Activated gamma-delta T cell treated with anti-CD3 and anti-CD28 coated beads, Interleukin-2, amount 50 U/mL, for 16 hours (primary cell): ENCODE measurements around the gene QKI.

Experiments used
- DNase-seq: peaks from one replicate; pipeline ENCODE4 v3.0.0-alpha.2; 2020; ENCODE audit warnings: low read depth

Gene QKI

GRCh38 chr6:163489584-163489983 lies 75.1 kb downstream of the QKI start:
- DNase-seq: no peak

DNA sequence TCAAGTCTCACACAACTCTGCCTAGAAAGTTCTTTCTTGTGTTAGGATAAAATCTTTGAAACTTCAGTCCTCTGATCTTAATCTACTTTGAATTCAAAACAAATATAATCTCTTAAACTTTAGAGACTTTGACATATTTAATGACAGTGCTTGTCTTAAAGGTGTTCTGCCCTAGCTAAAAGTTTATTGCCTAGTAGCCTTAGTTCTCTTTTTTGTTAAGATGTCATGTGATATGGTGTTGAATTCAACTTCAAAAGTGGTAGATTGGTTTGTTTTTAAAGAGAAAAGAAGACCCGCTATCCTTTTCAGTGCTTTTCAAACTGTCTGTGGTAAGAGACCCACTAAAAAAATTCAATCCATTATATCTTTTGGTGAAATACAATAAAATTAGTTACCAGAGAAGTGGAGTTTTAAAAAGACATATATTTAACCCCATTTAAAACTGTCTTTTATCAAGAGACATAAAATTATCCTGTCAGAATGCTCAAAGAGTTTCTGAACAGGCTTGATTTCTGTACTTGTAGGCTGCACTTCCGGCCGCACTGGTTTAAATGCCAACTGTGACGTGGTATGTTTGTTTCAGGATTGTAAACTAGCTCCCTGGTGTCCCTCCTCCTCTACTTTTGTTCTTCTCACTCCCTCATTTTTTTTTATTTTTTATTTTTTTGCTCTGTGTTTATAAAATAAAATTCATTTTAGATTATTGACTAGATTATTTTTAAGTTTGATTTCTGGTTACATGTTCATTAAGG lies 76.5 kb downstream of the QKI start:
- DNase-seq: no peak

DNA sequence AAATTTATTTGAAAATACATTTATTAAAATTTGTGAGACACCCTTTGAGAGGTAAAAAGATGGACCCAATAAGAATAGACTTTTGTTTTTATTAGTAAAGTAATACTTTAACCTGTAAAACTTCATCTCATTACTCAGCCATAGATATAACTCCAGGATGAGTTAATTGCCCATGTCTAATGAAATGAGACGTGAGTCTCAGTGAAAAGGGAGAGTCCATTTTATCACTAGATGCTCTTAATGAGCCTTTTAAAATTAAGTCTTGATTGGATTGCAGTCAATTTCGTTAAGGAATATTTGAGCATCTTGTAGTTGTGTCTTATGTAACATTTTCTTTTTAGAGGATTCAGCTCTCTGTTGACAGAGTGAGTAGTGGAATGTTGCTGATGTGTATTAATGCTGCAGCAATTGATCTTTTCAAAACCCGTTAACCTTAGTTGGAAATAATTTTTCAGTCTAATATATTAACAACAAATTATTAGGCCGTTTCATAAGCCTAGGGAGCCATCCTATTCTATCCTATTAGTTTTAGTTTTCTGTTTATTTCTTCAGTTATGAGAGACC lies 77.3 kb downstream of the QKI start:
- DNase-seq: no peak

DNA sequence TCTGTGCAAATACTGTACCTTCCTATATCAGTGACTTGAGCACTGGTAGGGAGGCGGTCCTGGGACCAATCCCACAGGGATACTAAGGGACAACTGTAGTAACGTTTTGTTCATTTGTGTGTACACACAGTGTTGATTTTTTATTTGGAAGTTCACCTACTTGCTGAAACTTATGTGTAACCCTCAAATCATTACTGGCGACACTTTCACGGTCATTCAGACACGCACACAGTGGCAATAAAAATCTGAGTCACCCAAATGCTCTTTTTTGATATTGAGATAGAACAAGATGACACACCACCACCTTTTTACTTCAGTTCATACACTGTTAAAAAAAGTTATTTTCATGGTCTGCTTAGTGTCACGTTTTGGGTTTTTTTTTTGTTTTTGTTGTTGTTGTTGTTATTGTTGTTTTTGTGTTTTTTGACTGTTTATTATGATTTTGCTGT lies 79.8 kb downstream of the QKI start:
- no peak for DNase-seq

DNA sequence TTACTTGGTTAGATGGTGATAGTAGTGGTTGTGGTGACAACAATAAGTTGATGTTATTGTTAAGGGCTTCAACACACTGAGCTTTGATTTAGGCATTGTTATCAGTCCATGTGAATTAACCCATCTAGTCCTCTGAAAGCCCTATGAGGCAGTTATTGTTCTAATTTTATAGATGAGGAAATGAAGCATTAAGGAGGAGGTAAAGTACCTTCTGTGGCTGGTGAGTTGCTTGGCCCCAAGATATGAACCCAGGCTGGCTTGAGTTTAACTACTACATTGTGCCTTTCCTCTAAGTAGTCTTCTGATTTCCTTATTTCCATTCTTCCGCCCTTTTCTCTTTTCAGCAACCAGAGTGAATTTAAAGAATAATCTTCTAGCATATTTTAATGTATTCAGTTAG lies 81.7 kb downstream of the QKI start:
- no peak for DNase-seq

DNA sequence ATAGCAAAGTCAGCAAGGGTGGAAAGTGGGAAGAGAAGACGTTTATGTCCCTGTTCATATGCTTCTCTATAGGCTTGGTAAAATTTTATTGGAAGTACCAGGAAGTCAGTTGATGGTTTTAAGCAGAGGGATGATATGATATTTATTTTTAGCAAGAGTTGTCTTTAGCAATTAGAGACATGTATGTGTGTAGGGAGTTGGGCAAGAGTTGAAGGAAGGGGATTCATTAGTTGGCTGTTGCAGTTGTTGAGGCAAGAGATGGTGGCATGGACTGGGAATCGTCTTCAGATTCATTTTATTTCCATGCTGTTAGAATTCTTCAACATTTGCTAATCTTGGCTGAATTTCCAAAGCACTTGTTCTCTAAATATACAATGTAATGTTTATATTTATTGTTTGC lies 85.6 kb downstream of the QKI start:
- DNase-seq: no peak

DNA sequence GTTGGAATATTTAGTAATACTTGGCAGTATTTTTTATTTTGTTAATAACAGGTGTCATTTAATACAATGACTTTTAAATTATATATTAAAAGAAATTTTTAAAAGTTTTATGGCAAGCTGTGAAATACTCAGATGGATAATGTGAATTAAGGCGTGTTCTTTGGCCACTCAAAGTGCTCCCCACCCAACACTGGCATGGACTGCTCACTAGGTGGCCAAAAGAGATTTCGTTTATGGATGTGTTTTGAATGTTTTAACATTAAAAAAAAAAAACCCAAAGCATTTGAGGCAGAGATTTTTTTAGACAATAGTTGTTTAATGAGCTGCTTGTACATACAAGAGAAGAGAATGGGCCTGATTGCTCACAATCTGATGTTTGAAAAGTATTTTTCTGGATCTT lies 86.5 kb downstream of the QKI start:
- no peak for DNase-seq

GRCh38 chr6:163501439-163501838 lies 86.9 kb downstream of the QKI start:
- DNase-seq: no peak

DNA sequence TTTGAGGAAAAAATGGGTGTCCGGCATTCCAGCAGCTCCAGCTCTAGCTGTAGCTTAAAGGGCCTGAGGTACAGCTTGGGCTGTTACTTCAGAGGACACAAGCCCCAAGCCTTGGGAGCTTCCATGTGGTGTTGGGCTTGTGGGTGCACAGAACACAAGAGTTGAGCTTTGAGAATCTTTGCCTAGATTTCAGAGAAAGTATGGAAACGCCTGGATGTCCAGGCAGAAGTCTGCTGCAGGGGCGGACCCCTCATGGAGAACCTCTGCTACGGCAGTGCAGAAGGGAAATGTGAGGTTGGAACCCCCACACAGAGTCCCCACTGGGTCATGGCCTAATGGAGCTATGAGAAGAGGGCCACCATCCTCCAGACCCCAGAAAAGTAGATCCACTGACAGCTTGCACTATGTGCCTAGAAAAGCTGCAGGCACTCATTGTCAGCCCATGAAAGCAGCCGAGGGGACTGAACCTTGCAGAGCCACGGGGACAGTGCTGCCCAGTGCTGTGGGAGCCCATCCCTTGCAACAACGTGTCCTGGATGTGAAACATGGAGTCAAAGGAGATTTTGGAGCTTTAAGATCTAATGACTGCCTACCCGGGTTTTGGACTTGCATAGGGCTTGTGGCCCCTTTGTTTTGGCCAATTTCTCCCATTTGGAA lies 90.6 kb downstream of the QKI start:
- DNase-seq: no peak

GRCh38 chr6:163507965-163508364 lies 93.4 kb downstream of the QKI start:
- DNase-seq: no peak

DNA sequence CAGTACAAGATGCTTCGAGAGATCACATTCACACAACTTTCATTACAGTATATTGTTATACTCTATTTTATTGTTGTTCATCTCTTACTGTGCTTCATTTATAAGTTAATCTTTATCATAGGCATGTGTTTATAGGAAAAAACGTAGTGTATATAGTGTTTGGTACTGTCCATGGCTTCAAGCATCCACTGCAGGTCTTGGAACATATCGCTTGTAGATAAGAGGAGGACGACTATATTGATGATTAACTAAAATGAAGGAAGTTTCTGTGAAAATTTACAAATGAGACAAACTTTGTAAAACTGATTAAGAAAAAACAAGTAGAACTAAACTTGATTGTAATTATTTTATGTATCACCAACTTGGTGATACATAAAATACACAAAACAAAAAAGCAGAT lies 98.5 kb downstream of the QKI start:
- DNase-seq: no peak

- DNase-seq: no peak
Measured at GRCh38 chr6:163513570-163514166, 99.2 kb downstream of the QKI start.

DNA sequence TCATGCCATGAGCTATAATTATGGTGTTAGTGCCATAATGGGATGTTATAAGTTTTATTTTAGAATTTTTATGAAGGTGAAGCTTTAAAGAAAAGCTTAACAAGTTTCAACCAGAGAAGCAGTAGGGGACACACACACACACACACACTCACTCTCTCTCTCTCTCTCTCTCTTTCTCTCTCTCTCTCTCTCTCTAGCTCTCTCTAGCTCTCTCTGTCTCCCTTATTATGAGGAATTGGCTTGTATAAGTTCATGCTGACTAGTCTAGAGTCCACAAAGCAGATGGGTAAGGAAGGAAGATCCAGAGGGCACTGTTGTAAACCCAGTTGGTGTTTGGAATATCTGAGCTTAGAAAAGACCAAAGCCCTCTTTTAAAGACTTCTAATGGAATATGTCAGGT lies 102.4 kb downstream of the QKI start:
- DNase-seq: no peak

- no peak for DNase-seq
Measured at GRCh38 chr6:163520956-163521355, 106.4 kb downstream of the QKI start.

DNA sequence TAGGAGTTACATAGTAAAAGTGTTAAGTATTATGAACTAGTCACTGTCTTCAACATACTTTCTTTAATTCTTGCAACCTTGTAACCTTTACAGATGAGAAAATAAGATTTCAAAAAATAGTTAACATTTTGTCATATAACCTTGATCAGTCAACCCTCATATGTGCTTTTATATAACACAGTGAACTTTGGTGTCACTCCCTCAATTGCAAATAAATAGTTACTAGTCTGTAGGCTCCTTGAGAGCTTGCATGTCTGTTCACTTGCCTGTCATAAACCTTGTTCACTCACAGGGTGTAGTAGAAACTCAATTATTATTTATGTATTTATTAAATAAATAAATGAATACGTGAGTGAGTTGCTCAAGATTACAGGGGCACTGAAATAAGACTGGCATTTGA lies 107.5 kb downstream of the QKI start:
- DNase-seq: no peak

GRCh38 chr6:163525926-163526325 lies 111.4 kb downstream of the QKI start:
- DNase-seq: no peak

- no peak for DNase-seq
Measured at GRCh38 chr6:163526346-163526745, 111.8 kb downstream of the QKI start.

- no peak for DNase-seq
Measured at GRCh38 chr6:163527291-163527690, 112.8 kb downstream of the QKI start.

DNA sequence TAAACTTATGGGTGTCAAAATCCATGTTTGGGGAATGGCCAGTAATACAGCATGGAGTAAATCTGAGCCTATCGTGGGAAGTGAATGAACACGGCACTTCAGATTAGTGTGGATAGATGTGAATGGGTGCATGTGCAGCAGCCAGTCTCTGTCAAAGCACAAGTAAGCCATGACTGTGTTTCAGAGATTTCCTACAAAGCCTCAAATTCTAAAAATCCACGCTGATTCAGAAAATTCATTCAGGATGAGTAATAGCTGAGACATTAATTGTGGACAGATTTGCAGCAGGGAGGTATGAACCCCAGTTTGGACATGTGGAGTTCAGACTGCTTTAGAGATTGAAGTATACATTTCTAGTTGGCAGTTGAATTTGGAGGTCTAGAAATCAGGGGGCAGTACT lies 115.1 kb downstream of the QKI start:
- no peak for DNase-seq

GRCh38 chr6:163530406-163530805 lies 115.9 kb downstream of the QKI start:
- DNase-seq: no peak

DNA sequence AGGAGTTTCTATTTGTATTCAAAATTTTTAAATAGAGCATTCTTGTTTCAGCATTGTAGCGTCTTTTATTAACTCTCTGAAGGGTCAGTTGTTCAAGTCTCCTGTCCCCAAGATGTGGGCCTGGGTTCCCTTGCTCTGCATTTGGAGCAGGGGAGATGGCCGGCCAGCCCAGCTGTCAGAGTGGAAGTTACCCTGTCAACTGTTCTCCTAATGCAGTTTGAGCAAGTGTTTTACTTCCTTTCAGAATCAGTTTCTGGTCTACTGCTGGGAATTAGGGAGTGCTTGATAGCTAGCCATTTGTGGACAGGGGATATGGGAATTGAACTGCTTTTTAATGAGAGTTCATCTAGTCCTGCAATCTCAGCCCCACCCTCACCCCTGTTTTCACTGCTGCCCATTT lies 116.6 kb downstream of the QKI start:
- no peak for DNase-seq

DNA sequence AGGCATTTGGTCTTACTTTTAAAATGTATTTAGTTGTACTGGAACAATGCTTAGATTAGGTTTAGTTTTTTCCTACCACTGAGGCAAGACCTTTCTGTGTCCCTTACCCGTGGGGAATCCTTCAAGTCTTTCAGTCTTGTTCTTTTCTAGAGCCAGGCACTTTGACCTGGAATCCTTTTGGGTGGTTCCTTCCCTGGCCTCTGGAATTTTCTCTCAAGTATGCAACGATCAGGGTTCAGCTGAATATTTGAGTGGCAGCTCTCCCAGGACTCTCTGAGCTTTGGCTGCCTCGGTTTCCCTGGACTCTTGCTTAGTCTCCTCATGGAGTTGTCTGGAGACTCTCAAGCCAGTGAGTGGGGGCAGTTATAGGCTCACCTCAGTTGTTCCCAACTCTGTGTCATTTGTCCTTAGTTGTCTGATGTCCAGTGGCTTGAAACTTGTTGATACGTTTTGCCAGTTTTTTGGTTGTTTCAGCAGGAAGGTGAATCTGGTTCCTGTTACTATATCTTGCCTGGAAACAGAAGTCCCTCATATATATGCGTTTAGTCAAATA lies 118.1 kb downstream of the QKI start:
- no peak for DNase-seq

GRCh38 chr6:163533443-163533842 lies 118.9 kb downstream of the QKI start:
- no peak for DNase-seq
